Tibial artery (tissue), 4 donors: ENCODE data around the gene RECK.

Experiments used
- DNase-seq, 2 donors: peaks; one replicate each; pipeline ENCODE4 v3.0.0-alpha.2; 2019
- H3K27ac ChIP-seq, 2 donors: fragments of 200-600 bp; sonication (generic) in 1 of 2; 1 replicate in 1 of 2; 2 replicates in 1 of 2; pipeline ENCODE4 v1.5.1; 2018 to 2019; ENCODE audit warnings: mild to moderate bottlenecking in 1 of 2
- H3K27me3 ChIP-seq, 2 donors: fragments of 200-600 bp; sonication (generic) in 1 of 2; one replicate each; pipeline versions ENCODE4 v1.5.1 to v1.6.0; 2016 to 2019
- H3K36me3 ChIP-seq, 3 donors: fragments of 200-600 bp; sonication (generic) in 2 of 3; one replicate each; pipeline ENCODE4 v1.5.1; 2016 to 2019; ENCODE audit warnings: mild to moderate bottlenecking in 2 of 3
- H3K4me1 ChIP-seq, 4 donors: fragments of 200-600 bp; sonication (generic) in 2 of 4; 1 replicate in 3 of 4; 2 replicates in 1 of 4; pipeline ENCODE4 v1.5.1; 2016 to 2019
- H3K4me3 ChIP-seq, 2 donors: fragments of 200-600 bp; sonication (generic) in 1 of 2; 1 replicate in 1 of 2; 2 replicates in 1 of 2; pipeline ENCODE4 v1.5.1; 2018 to 2019; ENCODE audit warnings: mild to moderate bottlenecking in 2 of 2
- H3K9me3 ChIP-seq, 3 donors: fragments of 200-600 bp; sonication (generic) in 1 of 3; one replicate each; pipeline ENCODE4 v1.5.1; 2016 to 2019
- CTCF ChIP-seq, 2 experiments: fragments of 200-600 bp in 1 of 2; fragments of 450-650 bp in 1 of 2; IDR thresholded peaks; one replicate each; pipeline ENCODE4 v1.5.1; 2017 to 2019; ENCODE audit warnings: antibody characterized with exemption in 2 of 2, mild to moderate bottlenecking in 1 of 2, moderate library complexity in 1 of 2
- intact Hi-C: fragments of 100-400 bp; cut with DNase I; formaldehyde crosslinking; loops from one replicate; pipeline ENCODE4 v1.15.0; 2023; ENCODE audit warnings: low total_unique reads

The RECK gene

DNA sequence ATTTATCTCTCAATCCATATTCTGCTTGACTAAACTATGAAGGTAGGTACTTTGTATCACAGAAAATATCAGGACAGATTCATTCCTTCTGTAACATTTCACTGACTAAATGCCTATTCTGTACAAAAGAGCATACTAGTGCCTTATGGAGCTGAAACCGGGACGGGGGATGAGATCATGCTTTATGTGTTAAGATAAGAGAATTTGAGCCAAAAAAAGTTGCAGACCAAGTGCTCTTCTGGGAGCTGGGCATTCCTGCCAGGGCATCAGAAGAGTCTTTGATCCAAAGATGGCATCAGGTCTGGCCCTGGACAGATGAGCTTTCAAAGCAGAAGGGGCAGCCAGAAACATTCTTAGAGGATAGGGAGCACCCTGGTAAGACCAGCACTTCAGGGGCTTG lies 72.4 kb downstream of the RECK start:
- Histone ChIP-seq H3K9me3 (no peaks in the 10 kb centered on the region), H3K4me1 (no peaks in the 10 kb centered on the region), H3K4me3 (no peak overlapping the region), H3K27me3 (no peaks in the 10 kb centered on the region), H3K36me3 (peaks cover 20 to 43% (median 31%) of the 10 kb centered on the region in 3 donors), H3K27ac (no peak overlapping the region)
- TF ChIP-seq CTCF (IDR thresholded peaks at IDR 0.05), result no peak
- intact Hi-C loops, result no loop called here
- DNase-seq, result no peak

DNA sequence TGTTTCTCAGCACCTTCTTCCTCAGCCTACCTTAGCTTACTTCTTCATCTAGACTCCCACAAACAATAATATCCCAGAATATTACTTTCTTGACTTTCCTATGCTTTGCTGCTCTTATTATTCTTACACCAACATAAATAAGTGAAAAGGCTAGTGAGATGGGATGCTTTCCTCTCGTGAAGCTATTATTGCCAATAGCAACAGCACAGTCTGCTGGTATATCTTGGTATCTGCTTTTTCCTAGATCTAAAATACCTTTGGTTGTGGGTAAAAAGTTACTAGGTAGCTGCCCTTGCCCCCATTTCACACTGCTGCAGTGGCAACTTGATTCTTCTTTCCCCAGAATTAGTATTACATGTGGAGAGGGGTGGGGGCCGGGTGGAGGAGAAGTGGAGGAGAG lies 73.7 kb downstream of the RECK start:
- peaks cover 20 to 43% (median 31%) of the 10 kb centered on the region in 3 donors for H3K36me3 ChIP-seq
- H3K4me3 ChIP-seq, result no peak overlapping the region
- no peaks in the 10 kb centered on the region for H3K27me3 ChIP-seq
- no peak for TF ChIP-seq CTCF (IDR thresholded peaks at IDR 0.05)
- H3K4me1 ChIP-seq, result no peaks in the 10 kb centered on the region
- DNase-seq, result no peak
- no peaks in the 10 kb centered on the region for H3K9me3 ChIP-seq
- H3K27ac ChIP-seq, result no peak overlapping the region
- intact Hi-C loops, result no loop called here

GRCh38 chr9:36112516-36112915 lies 75.8 kb downstream of the RECK start:
- no peak overlapping the region for H3K4me3 ChIP-seq
- H3K27ac ChIP-seq, result no peak overlapping the region
- H3K27me3 ChIP-seq, result no peaks in the 10 kb centered on the region
- intact Hi-C loops, result no loop called here
- H3K36me3 ChIP-seq, result peaks cover 27 to 57% (median 40%) of the 10 kb centered on the region in 3 donors
- TF ChIP-seq CTCF (IDR thresholded peaks at IDR 0.05), result no peak
- H3K9me3 ChIP-seq, result no peaks in the 10 kb centered on the region
- no peaks in the 10 kb centered on the region for H3K4me1 ChIP-seq
- DNase-seq, result no peak

GRCh38 chr9:36113999-36114398 lies 77.3 kb downstream of the RECK start:
- no peak for DNase-seq
- Histone ChIP-seq H3K4me1 (no peaks in the 10 kb centered on the region), H3K36me3 (peaks cover 23 to 66% (median 42%) of the 10 kb centered on the region in 3 donors), H3K4me3 (no peak overlapping the region), H3K27ac (no peak overlapping the region), H3K27me3 (no peaks in the 10 kb centered on the region), H3K9me3 (no peaks in the 10 kb centered on the region)
- intact Hi-C loops, result no loop called here
- no peak for TF ChIP-seq CTCF (IDR thresholded peaks at IDR 0.05)

- TF ChIP-seq CTCF (IDR thresholded peaks at IDR 0.05), result no peak
- Histone ChIP-seq H3K27ac (no peak overlapping the region), H3K4me1 (no peaks in the 10 kb centered on the region), H3K27me3 (no peaks in the 10 kb centered on the region), H3K4me3 (no peak overlapping the region), H3K9me3 (no peaks in the 10 kb centered on the region), H3K36me3 (peaks cover 17 to 67% (median 32%) of the 10 kb centered on the region in 3 donors)
- intact Hi-C loops, result no loop called here
- DNase-seq, result no peak
These were observed 79.9 kb downstream of the RECK start for GRCh38 chr9:36116593-36116992.

DNA sequence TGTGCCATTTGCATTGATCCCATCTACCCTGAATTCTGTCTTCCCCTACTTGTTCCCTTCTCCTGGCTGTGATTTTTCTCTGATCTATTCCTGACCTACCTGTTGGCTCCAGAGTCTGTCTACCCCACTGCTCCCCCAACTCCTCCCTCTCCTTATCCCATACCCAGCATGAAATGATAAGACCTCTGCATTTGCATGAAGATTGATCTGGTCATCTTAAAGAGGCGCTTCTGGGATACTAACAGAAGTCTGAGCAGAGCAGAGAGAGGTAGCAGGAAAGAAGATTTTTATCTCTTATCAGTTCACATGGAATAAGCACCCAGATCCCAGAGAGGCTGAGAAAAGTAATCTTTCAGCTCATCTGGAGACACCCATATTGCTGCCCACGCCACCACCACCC lies 81.5 kb downstream of the RECK start:
- no peak for DNase-seq
- TF ChIP-seq CTCF (IDR thresholded peaks at IDR 0.05), result no peak
- Histone ChIP-seq H3K36me3 (peaks cover 24 to 67% (median 47%) of the 10 kb centered on the region in 3 donors), H3K9me3 (no peaks in the 10 kb centered on the region), H3K27me3 (no peaks in the 10 kb centered on the region), H3K4me1 (no peaks in the 10 kb centered on the region), H3K27ac (no peak overlapping the region), H3K4me3 (no peak overlapping the region)
- intact Hi-C loops, result no loop called here
